GM21390 (cell line): ENCODE data around the gene TSPOAP1.

Source experiments
- ATAC-seq: cut with Tn5 transposase; IDR thresholded peaks from one replicate; pipeline ENCODE4 v1.9.1; 2021; ENCODE audit not compliant: unreplicated experiment

The TSPOAP1 gene

DNA sequence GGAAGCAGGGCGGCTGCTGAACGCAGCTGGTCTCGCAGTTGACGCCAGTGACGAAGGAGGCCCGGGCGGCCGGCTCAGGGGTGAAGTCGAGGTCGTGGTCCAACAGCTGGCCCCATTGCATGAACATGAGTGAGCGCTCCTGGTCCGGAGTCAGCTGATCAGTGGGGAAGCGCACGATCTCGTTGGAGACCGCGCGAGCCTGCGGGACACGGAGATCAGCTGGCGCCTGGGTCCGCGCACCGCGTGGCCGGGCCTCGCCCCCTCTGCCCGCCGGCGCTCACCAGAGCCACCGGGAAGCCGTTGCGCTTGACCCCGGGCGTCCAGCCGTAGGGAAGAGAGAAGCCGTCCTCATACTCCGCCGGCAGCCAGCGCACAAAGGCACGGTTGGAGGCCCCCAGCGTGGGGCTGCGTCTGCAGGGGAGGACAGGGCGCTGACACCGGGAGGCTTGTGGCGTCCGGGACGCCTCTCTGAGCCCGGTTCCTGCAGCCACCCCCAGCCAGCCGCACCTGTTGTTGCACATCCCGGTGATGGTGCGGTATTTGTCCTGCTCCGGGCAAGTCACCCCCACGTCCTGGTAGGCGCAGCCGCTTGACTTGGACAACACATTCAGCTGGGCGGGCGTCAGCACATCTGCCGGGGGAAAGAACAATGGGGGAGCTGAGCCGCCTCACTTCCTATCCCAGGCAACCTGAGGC lies 49.4 kb downstream of the TSPOAP1 start:
- no peak for ATAC-seq

DNA sequence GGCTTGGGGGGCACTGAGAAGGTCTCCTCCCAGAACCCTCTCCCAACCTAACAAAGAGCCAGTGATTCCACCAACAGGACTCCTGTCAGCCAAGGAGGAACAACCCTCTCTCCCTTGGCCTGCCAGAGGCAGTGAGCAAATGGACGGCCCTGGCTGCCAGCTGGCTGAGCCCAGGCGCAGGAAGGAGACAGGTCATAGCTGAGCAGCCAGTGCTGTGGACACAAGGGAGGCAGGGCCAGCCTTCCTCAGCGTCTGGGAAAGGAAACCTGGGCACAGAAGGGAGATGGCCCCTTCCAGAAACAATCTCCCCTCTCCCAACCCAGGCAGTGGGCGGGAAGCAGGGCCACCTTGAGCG lies 50.0 kb downstream of the TSPOAP1 start:
- no peak for ATAC-seq

DNA sequence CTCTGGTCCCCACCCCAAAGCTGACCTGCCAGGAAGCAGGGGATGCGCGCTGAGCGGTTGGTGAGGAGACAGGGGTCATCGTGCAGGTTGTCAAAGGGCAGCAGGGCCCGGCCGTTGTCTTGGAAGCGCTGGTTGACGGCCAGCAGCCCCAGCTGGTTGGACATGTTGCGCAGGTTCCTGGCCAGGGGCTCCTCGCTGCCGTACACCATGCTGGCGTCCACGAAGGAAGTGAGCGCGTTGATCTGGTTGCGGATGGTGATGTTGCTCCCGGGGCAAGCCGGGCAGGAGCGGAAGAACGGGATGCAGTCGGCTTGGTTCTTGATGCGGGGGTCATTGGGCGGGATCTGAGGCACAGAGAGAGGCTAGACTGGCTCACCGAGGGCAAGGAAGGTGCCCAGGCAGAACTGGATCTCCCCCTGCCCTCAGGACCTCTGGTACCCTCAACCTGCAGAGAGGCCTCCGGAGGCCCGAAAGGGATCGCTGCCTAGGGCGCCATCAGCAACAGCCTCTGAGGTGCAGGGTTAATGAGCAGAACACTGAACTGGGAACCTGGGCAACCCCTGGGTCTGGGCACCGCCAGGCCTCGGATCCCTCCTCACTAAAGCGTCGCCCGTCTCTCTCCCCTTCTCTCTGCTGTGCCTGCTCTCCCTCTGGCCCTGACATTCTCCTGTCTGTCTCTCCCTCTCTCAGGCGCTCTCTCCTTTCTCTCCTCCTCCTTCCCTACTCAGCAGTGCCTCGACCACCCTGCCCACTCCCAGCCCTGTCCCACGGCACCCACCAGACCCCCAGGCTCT lies 50.6 kb downstream of the TSPOAP1 start:
- no peak for ATAC-seq

DNA sequence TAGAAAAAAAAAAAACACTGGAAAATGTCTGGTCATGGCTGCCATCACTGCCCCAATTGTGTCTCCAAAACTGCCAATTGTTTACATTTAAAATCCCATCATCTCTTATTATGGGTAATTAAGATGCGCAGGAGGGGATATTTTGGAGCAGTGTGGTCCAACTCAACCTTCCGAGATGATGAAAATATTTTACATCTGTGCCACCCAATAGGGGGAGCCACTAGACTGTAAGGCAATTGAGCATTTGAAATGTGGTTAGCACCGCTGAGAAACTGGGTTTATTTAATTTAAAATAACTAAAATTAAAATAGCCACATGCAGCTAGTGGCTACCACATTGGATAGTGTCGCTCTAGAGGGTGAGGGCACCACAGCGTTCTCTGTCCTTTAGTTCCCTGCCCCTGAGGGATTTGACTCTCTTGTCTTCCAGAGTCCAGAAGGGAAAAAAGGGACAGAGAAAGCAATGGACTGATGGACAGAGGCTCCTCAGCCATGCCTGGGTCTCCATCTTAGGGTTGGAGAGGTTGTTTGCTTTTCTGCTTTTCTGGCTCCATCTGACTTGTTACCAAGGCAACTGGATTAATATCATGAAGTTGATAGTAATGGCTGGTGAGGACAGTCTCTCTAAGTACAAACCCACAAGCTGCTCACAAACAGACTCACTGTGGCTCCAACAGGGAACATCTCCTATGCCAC lies 51.3 kb downstream of the TSPOAP1 start:
- no peak for ATAC-seq

DNA sequence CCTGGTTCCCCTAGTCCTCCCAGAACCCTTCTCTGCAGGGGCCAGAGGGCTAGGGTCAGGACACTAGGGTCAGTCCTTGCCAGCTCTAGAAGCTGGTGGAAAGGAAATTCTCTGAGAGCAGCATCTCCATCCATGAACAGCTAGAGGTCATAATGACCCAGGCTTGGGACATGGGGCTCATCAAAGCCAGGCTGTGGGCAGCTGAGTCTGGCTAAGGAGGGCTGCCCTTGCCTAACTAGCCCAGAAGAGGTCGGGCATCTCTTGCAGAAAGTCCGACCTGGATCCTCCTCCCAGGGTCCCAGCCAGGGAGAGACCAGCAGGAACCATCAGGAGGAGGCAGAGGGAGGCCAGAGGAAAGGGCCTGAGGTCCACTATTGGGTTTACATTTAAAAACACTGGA lies 52.2 kb downstream of the TSPOAP1 start:
- ATAC-seq: no peak

- ATAC-seq: no peak
Observed at GRCh38 chr17:58275417-58275816, 53.2 kb downstream of the TSPOAP1 start.

GRCh38 chr17:58273453-58274104 lies 55.0 kb downstream of the TSPOAP1 start:
- no peak for ATAC-seq

GRCh38 chr17:58272367-58273280 lies 56.0 kb downstream of the TSPOAP1 start:
- no peak for ATAC-seq

DNA sequence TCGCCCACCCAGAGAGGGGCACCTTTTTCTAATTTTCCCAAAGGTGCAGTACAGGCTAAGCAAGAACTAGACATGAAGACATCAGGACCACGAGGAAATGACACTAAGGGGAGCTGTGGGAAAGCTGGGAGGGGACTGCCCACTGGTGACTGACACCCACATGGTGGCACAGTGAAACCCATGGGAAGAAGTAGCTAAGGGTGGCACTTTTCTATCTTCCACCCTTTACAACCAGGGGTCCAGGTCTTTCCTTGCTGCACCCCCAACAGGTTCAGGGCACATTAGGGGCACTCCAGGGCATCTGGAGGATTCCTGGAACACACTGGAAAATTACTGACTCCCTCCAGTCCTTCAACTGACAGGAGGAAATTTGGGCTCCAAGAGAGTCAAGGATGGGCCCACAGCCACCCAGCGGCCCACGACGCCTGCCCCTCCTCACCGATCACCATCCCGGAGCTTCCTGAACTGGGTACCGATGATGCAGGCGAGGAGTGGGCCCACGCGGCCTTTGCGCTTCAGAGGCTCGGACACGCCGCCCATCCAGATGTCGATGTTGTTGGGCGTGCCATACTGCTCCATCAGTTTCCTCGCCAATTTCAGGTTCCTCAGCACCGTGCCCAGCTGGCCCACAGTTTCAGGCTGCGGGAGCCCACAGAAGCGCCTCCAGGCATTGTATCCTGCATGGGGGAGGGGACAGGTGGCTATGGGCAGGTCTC lies 57.2 kb downstream of the TSPOAP1 start:
- no peak for ATAC-seq

DNA sequence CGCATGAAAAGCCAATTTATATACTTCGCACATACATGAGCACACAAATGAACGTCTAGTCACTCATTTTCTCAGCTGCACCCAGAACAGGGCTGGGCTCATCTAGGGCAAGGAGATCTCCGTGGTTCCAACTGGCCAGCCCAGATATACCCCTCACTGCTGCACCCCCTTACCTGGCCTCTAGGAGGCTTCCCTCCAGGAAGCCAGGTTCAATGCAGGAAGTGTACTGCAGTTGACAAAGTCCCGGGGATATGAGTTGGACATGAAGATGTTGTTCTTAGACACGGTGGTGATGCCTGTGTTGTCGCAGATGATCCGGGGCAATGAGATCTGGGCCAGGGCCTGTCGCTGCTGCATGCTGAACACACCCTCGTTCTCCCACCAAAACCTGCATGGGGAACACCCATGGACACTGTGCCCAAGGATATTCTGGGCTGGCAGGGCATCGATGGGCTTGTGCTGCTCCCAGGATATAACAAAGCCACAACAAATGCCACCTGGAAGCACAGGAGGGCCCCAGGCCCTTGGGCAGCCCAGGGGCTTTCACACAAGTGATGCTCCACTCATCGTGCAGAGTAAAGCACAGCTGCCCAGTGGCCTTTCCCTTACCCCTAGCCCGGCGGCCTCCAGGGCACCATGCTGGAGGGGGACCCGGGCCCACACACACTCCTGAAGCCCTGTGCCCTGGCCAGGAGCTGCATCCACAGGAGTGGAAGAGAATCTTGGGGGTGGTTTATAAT lies 57.9 kb downstream of the TSPOAP1 start:
- no peak for ATAC-seq

DNA sequence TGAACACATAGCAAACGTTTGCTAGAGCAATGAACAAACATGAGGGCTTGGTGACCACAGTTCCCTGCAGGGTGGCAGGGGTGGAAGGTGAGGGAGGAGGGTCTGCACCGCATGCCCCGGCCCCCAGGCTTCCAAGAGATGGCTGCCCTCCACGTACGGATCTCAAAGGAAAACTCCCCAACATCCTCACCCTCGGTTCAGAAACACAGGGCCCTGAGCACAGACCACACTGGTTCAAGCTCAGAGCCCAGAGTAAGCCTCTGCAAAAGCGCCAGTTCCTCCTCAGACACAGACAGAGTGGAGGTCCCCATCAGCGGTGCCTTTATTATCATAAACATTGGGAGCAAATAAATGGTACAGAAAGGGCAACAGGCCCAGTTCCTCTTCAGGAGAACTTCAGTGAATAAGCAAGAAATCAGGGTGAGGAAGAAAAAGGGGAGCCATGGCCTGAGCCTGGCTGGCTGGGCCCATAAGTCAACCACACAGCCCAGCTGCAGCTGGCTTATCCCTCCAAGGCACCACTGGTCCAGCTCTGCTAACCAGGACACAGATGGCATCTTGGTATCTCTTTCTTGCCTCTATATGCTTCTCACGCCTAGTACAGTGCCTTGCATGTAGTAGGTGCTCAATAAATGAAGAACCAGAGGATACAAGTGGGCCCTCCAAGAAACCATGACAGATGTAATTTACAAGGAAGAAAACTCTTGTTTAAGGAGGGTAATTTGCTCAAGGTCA lies 58.9 kb downstream of the TSPOAP1 start:
- no peak for ATAC-seq

GRCh38 chr17:58268774-58269556 lies 59.6 kb downstream of the TSPOAP1 start:
- no peak for ATAC-seq

- no peak for ATAC-seq
Observed at GRCh38 chr17:58268326-58268725, 60.3 kb downstream of the TSPOAP1 start.

DNA sequence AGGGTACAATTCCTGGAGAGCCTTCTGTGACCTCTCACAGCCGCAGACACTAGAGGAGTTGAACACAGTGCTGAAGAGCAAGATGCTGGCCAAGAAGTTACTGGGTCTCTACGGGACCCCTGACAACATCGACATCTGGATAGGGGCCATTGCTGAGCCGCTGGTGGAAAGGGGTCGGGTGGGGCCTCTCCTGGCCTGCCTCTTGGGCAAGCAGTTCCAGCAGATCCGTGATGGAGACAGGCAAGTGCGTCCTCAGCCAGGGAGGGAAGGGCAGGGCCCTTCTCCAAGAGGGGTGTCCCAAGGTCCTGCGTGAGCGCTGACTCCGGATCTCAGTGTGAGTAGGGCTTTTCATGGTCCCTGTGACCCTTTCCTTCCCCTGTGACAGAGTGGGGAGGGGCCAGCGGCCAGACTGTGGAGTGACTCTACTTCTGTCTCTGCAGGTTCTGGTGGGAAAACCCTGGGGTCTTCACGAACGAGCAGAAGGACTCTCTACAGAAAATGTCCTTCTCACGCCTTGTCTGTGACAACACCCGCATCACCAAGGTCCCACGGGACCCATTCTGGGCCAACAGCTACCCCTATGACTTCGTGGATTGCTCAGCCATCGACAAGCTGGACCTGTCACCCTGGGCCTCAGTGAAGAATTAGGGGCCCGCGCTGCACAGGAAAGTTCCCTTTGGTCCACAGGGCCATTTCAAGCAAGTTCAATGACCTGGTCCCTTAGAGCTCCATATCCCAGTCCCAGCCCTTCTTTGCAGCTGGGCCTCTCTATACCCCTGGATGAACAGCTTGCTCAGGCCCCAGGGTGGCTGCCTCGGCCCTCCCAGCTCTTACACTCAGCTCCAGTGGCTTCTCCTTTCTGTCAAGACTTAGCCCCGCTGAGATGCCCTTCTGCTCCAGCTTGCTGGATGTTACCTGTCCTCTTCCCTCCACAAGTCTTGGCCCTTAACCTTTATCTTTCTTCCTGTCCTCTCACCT lies 61.0 kb downstream of the TSPOAP1 start:
- ATAC-seq: no peak

DNA sequence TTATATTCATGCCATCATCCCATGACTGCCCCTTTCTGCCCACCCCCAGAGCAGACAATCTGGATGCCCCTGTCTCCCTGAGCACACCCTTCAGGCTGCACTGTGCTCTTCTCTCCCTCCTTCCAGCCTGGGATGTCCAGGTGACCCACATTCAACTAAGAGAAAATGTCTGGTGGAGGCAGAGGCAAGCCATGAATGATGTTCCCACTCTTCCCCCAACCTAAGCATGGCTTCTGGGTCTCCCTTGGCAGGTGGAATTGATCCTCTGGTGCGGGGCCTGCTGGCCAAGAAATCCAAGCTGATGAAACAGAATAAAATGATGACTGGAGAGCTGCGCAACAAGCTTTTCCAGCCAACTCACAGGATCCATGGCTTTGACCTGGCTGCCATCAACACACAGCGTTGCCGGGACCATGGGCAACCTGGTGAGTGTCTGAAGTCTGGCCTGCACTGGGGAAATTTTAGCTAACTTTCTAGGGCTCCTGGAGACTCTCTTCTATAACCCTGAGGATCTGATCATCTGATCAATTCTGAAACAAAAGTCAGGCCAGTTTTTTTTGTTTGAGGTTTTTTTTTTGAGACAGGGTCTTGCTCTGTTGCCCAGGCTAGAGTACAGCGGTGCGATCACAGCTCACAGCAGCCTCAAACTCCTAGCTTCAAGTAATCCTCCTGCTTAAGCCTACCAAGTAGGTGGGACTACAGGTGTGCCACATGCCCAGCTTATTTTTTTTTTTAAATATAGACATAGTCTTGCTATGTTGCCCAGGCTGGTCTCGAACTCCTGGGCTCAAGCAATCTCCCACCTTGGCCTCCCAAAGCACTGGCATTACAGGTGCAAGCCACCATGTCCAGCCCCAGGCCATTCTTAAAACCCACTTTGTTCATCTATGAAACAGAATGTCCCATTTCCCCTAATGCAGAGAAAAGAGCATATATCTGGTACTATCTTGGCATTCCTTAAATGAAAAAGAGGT lies 62.4 kb downstream of the TSPOAP1 start:
- ATAC-seq: no peak
